ENCODE results near the gene TOP1.

GRCh38 chr20:41169791-41170351 is 141.2 kb downstream of the TOP1 start:
- TF ChIP-seq MAX (IDR thresholded peaks at IDR 0.05) (no peak), FOSL2 (IDR thresholded peaks at IDR 0.05) (no peak), FOSL2 (CRISPR knock-in tag; IDR thresholded peaks at IDR 0.05) (no peak), POLR2A (IDR thresholded peaks at IDR 0.05; ENCODE audit: low read length) (no peak), RFX5 (IDR thresholded peaks at IDR 0.05) (no peak), JUN (IDR thresholded peaks at IDR 0.05) (no peak), NFE2L2 (conservative IDR thresholded peaks at IDR 0.05; ENCODE audit: low read length) (no peak), CTCF (IDR thresholded peaks at IDR 0.05) (no peak), ESRRA (IDR thresholded peaks at IDR 0.05; ENCODE audit: borderline replicate concordance, low read length) (no peak), CEBPB (IDR thresholded peaks at IDR 0.05) (no peak), EP300 (IDR thresholded peaks at IDR 0.05) (no peak), HDAC2 (IDR thresholded peaks at IDR 0.05) (no peak), EHMT2 (IDR thresholded peaks at IDR 0.05; ENCODE audit: low read depth) (no peak), RAD21 (conservative IDR thresholded peaks at IDR 0.05 in 1 of 2, IDR thresholded peaks at IDR 0.05 in 1 of 2) (no peak), SMC3 (IDR thresholded peaks at IDR 0.05) (no peak)

All from A549 (cell line).